Cerebellar cortex (tissue), 1 donor: Measurements from ENCODE around the gene SRF.

Source experiments
- DNase-seq: peaks from one replicate; pipeline ENCODE4 v3.0.0-alpha.2; 2015; ENCODE audit warnings: low spot score

The SRF gene

DNA sequence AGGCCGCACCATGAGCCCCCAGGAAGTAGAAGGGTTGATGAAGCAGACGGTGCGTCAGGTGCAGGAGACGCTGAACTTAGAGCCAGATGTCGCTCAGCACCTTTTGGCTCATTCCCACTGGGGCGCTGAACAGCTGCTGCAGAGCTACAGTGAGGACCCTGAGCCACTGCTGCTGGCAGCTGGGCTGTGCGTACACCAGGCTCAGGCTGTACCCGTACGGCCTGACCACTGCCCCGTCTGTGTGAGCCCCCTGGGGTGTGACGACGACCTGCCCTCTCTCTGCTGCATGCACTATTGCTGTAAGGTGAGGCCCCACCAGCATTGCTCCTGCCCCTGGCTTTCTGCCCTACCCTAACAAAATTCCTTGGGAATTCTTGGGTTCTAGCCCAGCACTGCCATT lies 45.1 kb downstream of the SRF start:
- no peak for DNase-seq

DNA sequence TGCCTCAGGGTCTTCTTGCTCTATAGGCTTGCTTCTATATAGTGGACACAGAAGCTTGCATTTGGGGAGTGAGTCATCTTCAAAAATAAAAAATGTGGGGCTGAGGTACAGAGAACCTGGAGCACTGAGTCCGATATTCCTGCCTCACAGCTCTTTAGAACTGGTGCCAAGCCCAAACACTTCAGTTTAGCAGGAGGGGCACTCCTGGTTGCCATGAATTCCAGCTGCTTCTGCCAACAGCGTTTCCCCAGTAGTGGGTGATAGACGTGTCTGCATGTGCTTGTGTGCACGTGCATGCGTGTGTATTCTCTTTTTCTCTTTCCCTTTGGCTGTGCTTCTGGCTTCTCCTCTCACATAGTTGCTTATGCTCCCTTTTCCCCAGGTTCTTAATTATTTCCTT lies 46.3 kb downstream of the SRF start:
- DNase-seq: no peak

DNA sequence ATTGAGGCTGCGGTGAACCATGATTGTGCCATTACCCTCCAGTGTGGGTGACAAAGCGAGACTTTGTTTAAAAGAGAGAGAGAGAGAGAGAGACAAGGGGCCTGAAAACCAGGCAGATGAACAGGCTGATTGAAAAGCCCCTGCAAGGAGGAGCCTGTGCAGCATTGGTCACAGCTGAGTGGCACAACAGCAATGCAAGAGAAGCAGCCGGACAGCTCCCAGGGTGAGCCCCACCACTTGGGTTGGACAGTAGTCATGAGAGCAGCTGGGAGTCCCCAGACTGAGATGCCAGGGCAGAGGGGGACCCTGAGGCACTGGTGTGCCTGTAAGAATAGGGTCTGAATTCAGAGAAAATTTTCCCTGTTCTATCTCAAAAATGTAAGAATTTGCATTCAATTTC lies 48.0 kb downstream of the SRF start:
- DNase-seq: no peak

DNA sequence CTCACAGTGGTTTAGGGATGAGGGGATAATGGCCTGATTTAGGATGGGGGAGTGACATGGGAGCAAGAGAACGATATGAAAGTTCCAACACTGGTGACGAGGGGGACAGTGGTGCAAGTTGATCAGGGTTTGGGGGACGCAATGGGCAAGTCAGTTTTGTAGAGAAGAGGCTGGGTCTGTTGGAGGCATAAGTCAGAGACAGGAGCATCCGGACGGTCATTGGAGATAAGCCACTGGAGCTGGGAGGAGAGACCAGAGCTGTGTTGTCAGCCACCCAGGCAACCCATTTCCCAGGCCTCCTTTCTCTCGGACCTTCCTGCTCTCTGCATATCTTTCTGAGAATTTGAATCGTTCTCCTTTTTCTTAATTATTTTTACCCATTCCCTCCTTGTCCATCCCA lies 48.7 kb downstream of the SRF start:
- DNase-seq: no peak

DNA sequence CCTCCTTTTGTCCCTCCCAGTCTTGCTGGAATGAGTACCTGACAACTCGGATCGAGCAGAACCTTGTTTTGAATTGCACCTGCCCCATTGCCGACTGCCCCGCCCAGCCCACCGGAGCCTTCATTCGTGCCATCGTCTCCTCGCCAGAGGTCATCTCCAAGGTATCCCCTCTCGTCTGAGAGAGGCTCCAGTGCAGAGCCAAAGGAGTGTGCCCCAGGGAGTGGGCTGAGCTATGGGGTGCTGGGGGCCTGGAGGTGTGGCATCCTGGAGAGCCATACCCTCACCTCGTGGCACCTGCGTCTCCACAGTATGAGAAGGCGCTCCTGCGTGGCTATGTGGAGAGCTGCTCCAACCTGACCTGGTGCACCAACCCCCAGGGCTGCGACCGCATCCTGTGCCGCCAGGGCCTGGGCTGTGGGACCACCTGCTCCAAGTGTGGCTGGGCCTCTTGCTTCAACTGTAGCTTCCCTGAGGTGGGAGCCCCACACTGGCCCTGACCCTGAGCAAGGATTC lies 49.4 kb downstream of the SRF start:
- no peak for DNase-seq

DNA sequence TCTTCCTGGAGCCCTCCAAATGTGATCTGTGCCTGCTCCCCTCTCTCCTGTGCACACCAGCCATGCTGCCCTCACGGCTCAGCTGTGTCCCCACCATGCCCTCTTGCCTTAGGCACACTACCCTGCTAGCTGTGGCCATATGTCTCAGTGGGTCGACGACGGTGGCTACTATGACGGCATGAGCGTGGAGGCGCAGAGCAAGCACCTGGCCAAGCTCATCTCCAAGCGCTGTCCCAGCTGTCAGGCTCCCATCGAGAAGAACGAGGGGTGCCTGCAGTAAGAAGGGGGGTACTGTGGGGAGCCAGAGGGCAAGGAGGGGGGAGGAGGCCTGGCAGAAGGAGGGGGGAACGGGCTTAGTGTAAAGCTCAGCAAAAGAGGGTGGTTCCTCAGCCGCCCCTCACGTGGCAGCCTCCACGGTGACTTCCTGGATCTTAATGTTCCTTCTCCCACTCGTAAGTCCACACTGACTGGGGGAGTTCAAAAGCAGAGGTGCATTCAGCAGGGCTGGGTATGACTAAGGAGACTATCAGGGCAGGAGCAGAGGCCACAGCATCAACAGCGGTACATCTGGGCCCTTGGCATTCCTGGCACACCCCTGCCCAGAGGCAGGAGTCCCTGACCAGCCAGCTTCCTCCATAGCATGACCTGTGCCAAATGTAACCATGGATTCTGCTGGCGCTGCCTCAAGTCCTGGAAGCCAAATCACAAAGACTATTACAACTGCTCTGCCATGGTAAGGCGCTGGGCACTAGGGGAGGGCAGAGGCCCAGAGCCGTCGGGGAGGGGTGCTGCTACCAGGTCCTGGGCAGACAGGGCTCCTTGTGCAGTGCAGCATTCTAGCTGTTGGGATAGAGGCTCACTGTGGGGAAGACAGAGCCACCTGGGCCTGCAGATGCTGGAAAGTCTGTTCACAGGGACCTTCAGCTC lies 50.2 kb downstream of the SRF start:
- no peak for DNase-seq

DNA sequence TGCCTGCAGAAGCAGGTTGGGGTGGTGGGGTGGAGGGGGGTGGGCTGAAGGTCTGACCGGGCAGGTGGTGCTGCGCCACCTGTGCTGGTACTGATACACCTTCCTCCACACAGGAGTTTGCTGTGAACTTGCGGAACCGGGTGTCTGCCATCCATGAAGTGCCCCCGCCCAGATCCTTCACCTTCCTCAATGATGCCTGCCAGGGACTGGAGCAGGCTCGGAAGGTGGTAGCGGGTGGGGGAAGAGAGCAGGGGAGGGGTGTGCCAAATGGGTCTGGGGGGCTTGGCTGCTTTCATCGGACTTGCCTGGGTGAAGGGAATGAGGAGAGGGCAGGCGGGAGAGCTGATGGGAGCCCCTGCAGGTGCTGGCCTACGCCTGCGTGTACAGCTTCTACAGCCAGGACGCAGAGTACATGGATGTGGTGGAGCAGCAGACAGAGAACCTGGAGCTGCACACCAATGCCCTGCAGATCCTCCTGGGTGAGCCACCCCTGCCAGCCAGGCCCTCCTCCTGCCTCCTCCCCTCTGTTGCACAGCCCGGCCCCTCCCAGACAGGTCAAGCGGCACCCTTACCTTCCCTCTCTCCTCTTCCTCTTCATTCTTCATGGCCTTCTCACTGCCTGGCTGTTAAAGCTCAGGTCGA lies 51.5 kb downstream of the SRF start:
- DNase-seq: no peak

DNA sequence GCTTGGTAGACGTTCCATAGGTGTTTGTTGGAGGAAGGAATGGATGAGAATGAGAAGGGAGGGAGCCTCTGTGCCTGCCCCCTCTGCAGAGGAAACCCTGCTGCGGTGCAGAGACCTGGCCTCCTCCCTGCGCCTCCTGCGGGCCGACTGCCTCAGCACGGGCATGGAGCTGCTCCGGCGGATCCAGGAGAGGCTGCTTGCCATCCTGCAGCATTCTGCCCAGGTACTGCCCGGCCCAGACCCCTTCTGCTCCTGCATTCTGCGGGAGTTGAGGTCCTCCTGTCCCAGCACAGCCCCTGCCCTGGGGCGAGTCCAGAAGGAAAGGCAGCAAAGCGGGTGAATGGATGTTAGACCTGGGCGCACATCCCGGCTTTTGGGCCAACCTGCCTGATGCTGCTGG lies 52.1 kb downstream of the SRF start:
- no peak for DNase-seq

DNA sequence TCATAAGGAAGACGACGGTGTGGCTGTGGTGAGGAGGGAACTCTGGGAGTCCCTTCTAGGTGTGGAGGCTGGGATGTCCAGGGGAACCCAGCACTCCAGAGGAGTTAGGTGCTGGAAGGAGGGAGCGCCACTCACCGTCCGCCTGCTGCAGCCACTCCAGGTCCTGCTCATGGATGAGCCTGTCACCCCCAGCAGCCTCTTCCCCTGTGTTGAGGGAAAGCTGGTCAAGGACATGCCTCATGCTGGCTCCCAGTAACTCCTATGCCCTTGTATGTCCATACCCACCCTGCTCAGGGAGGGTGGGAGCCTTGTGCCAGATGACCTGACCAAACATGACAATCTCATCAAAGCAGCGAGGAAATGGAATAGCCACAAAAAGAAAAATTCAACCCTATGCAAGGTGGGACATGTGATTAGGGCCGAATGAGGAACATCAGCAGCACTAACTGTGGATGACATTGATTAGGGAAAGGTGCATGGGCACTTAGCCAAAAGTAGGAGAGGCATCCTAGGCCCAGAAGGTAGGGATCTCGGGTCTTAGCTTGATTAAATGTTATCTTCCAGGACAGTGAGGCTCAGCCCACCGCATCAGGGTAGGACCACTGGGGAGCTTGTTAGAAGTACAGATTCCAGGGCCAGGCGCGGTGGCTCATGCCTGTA lies 55.3 kb downstream of the SRF start:
- no peak for DNase-seq

DNA sequence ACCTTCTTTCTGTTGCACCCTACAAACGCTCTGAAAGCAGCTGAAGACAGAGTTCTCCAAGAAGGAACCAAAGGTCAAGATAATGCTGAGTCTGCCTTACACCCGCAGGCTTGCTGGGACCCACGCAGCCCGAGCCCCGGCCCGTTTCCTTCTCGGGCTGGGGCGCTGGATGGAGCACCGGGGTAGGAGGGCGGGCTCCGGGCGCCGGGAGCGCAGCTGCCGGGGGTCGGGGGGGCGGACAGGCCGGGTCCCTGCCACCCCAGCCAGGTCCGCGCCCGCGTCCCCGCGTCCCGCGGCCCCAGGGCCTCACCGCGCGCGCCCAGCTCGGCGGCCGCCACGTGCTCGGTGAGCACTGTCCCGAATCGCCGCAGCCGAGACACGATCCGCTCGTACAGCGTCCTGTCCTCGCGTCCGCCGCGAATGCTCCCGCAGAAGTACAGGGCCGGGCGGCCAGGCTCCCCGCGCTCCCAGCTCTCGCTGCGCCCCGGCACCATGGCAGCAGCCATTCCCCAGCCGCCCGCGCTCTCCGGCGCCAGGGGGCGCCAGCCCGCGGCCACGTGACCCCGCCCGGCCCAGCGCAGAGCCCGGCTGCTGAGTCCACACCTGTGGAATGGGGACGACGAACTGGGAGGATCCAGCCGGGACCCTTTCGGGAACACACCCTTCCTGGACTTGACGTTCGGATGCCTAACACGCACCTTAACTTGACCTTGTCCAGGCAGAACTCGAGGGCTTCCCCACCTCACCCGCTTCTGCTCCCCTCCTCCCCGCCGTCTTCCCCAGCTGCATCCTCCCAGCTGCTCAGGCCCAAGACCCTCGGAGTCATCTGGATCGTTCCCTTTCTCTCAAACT lies 58.1 kb downstream of the SRF start, which contains the start of gene DNPH1:
TSS of gene DNPH1 (minus strand) at position 531 of the 852 bp plus-strand sequence. CDS start at position 506, 25 bp downstream.
- peak; percentile 67 for DNase-seq

DNA sequence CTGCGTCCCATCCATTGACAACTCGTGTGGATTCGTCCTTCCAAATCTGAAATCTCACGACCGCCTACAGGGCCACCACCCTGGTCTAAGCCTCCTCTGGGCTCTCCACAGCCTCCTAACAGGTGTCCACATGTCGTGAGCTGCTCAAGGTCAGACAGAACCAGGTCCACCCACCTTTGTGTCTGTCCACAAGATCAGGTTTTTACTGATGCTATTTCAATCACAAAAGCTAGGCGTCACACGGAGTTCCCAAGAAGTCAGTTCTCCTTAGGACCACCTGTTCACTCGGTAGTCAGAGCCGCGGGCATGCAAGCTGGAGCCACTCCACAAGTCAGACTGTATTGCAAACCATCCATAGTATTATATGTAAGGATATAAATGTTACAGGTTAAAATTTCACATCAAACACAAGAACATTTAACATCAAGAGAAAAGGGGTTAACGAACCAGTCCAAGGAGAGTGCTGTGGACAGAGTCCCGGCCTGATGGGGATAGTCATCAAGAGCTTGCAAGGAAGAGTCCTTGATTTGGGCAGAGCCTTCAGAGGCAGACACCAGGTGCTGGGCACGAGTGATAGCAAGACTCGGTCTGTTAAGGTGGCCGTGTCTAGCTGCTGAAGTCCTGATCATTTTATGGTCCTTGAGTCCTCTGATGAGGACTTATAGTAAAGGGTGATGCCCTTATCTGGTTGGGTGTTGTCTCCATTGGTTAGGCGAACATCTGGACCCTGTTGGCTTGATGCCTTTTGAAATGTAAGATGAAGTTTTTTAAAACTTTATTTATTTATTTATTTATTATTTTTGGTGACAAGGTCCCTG lies 58.9 kb downstream of the SRF start:
- DNase-seq: no peak

DNA sequence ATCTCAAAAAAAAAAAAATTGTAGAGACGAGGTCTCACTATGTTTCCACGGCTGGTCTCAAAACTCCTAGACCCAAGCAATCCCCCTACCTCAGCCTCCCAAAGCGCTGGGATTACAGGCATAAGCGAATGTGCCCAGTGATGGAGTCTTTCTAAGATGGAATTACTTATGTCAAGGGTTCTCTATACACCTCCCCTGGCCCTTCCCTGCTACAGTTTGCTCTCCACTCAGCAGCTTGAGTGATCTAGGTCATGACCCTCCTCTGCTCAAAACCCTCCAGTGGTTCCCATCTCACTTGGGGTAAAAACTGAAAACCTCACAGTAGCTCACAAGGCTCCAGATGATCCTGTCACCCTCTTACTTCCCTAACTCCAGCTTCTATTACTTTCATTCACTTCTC lies 60.0 kb downstream of the SRF start:
- DNase-seq: no peak
